HG02588 (cell line): ENCODE measurements around the gene METAP1D.
"Not testable (repeated sequence)": the region's sequence is repeated elsewhere in the genome, so short reads cannot be mapped to it uniquely, and the experiment has no call there.

ENCODE experiments used
- ATAC-seq: cut with Tn5 transposase; IDR thresholded peaks from one replicate; pipeline ENCODE4 v1.9.1; 2021; ENCODE audit warnings: mild to moderate bottlenecking, moderate library complexity; ENCODE audit not compliant: unreplicated experiment

The METAP1D gene

GRCh38 chr2:172047566-172048507, 48.1 kb downstream of the METAP1D start:
- ATAC-seq, result no peak

- ATAC-seq, result no peak
Observed at GRCh38 chr2:172048508-172049503, 49.1 kb downstream of the METAP1D start.

GRCh38 chr2:172049567-172050120, 49.9 kb downstream of the METAP1D start:
- ATAC-seq, result no peak

- ATAC-seq, result no peak
Observed at GRCh38 chr2:172050479-172051125, 50.8 kb downstream of the METAP1D start.

GRCh38 chr2:172052000-172052983, 52.5 kb downstream of the METAP1D start:
- no peak for ATAC-seq

GRCh38 chr2:172053486-172053885, 53.7 kb downstream of the METAP1D start:
- no peak for ATAC-seq

GRCh38 chr2:172056293-172056692, 56.5 kb downstream of the METAP1D start:
- ATAC-seq, result no peak

GRCh38 chr2:172058660-172059059, 58.9 kb downstream of the METAP1D start:
- no peak for ATAC-seq

GRCh38 chr2:172060118-172060517, 60.4 kb downstream of the METAP1D start:
- not testable (repeated sequence) for ATAC-seq

GRCh38 chr2:172062402-172063004, 62.8 kb downstream of the METAP1D start:
- no peak for ATAC-seq

- ATAC-seq, result no peak
Observed at GRCh38 chr2:172063446-172063845, 63.7 kb downstream of the METAP1D start.

- no peak for ATAC-seq
Observed at GRCh38 chr2:172065111-172065510, 65.4 kb downstream of the METAP1D start.

GRCh38 chr2:172066394-172066886, 66.7 kb downstream of the METAP1D start:
- ATAC-seq, result no peak

- not testable (repeated sequence) for ATAC-seq
Observed at GRCh38 chr2:172067905-172068304, 68.2 kb downstream of the METAP1D start.

GRCh38 chr2:172070936-172071335, 71.2 kb downstream of the METAP1D start:
- no peak for ATAC-seq

- no peak for ATAC-seq
Observed at GRCh38 chr2:172072303-172072702, 72.5 kb downstream of the METAP1D start.

- no peak for ATAC-seq
Observed at GRCh38 chr2:172072706-172073105, 73.0 kb downstream of the METAP1D start.

- no peak for ATAC-seq
Observed at GRCh38 chr2:172073518-172073917, 73.8 kb downstream of the METAP1D start.

GRCh38 chr2:172074254-172074653, 74.5 kb downstream of the METAP1D start:
- ATAC-seq, result no peak
